Measurements from ENCODE around the gene DDIT4.
A peak's percentile ranks its signal among the peaks of the same experiment; 100 is the strongest.
"Not testable (repeated sequence)": the region's sequence is repeated elsewhere in the genome, so short reads cannot be mapped to it uniquely, and the experiment has no call there.

The DDIT4 gene

DNA sequence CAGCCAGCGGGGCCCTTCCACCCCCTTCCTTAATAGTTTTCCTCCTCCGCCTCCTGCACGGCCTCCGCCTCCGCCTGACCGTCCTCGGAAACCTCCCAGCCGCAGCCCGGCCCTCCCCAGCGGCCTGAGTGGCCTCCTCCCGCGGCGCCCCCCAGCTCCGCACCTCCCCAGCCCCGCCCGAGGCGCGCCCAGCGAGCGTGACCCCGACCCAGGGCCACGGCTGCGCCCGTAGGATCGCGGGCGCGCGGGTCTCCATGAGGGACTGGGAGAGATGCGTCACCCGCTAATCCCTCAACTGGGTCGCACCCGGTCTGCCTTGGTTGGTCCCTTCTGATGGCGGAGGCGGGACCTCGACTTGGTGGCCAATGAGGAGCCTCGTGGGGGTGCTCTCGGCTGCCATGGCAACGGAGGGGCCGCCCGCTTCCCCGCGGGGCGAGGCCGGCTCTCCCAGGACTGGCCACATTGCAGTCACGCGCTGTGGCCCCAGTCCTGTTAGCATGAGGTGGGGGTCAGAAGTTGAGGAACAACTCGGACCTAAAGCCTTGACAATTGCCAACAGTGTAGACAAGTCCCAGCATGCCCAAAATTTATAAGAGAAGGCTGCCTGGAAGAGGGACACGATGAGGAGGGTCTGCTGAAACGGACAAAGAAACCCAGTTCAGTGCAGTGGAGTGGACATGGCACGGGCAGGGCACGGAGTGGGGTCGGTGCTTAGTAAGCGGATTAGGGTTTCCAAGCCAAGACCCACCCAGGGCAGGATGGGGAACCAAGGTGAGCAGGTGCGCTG, 24.3 kb downstream of the DDIT4 start:
- no peaks in the 10 kb centered on the region for H3K9me3 ChIP-seq
- DNase-seq = peak; percentile 98
- no peaks in the 10 kb centered on the region for H3K27me3 ChIP-seq
- TF ChIP-seq, protein P1, sequence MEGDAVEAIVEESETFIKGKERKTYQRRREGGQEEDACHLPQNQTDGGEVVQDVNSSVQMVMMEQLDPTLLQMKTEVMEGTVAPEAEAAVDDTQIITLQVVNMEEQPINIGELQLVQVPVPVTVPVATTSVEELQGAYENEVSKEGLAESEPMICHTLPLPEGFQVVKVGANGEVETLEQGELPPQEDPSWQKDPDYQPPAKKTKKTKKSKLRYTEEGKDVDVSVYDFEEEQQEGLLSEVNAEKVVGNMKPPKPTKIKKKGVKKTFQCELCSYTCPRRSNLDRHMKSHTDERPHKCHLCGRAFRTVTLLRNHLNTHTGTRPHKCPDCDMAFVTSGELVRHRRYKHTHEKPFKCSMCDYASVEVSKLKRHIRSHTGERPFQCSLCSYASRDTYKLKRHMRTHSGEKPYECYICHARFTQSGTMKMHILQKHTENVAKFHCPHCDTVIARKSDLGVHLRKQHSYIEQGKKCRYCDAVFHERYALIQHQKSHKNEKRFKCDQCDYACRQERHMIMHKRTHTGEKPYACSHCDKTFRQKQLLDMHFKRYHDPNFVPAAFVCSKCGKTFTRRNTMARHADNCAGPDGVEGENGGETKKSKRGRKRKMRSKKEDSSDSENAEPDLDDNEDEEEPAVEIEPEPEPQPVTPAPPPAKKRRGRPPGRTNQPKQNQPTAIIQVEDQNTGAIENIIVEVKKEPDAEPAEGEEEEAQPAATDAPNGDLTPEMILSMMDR (IDR thresholded peaks at IDR 0.05; ENCODE audit: low read depth, low read length) = no peak
- peaks cover 6% of the 10 kb centered on the region for H3K4me1 ChIP-seq
- peak overlapping the region; percentile 48 for H3K4me3 ChIP-seq (ENCODE audit: low read depth, low read length)
- no peaks in the 10 kb centered on the region for H3K36me3 ChIP-seq

DNA sequence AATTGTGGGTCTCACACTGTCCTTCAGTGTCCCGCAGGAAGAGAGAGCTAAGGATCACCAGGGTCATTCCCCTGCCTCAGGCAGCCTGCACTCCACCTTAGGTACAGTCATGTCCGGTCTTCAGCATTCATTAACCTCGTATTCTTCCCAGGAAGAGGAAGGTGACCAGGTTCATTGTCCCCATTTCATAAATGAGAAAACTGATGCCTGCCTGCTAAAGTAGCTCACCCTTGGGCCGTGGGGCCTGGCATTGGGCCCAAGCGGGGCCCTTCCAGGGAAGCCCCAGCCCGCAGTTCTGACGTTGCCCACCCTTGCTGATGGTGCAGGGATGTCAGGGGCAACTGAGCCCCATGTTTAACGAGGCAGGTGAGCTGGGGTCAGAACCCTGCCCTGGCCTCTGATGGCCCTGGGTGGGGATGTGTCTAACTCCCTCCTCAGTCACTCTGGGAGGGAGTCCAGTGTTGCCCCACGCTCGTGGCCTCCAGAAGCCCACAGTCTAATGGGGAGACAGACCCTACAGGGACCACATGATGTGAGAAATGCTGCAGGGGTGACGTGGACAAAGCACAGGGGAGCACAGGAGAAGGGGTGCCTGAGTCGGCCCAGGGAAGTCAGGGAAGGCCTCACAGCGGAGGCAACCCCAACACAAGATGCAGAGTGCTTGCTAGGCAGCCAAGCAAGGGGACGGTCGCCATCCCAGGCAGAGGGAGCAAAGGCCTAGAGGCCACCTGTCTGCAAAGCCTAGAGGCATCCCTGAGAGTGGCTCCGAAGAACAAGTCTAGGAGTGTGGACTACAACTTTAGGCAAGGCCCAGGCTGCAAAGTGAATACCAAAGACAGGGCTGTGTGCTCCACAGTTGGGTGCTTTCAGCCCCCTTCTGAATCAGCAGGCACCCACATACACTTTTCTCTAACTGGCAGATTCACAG, 25.1 kb downstream of the DDIT4 start:
- Histone ChIP-seq H3K9me3 (no peaks in the 10 kb centered on the region), H3K27me3 (no peaks in the 10 kb centered on the region), H3K4me1 (peaks cover 6% of the 10 kb centered on the region), H3K36me3 (no peaks in the 10 kb centered on the region), H3K4me3 (ENCODE audit: low read depth, low read length) (no peak overlapping the region)
- TF ChIP-seq, protein P1 (IDR thresholded peaks at IDR 0.05; ENCODE audit: low read depth, low read length) = no peak
- no peak for DNase-seq

DNA sequence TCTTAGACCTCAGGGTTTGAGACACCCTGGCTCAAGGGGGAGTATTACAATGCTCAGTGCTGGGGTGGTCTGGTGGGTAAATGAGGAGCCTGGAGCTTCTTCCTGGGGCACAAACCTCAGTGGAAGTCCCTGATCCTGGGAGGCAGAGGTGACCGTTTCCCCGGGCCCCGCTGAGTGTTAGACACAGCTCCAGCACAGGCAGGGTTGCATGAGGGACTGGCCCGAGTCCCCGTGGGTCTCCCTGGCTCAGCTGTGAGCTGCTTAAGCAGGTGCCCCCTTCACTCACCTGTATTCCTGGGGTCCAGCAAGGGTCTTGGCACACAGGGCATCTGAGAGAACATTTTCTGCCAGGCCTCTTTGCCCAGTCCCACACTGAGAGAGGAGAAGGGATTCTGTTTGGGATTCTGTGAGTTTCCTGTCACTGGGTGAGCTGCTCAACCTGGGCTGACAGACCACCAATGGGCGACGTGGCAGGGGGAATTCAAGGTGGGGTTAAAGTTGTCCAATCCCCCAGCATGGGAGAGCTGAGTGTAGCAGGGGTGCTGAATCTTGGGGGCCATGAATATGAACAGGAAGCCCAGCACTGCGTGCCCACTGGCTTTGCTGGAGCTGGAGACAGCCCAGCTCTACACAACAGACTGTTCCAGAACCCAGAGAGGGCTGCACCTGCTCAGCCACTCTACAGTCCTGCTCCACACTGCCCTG, 29.9 kb downstream of the DDIT4 start:
- DNase-seq = no peak
- no peak overlapping the region for H3K4me3 ChIP-seq (ENCODE audit: low read depth, low read length)
- no peaks in the 10 kb centered on the region for H3K9me3 ChIP-seq
- TF ChIP-seq, protein P1 (IDR thresholded peaks at IDR 0.05; ENCODE audit: low read depth, low read length) = no peak
- no peaks in the 10 kb centered on the region for H3K36me3 ChIP-seq
- H3K27me3 ChIP-seq = no peaks in the 10 kb centered on the region
- peaks cover 7% of the 10 kb centered on the region for H3K4me1 ChIP-seq

DNA sequence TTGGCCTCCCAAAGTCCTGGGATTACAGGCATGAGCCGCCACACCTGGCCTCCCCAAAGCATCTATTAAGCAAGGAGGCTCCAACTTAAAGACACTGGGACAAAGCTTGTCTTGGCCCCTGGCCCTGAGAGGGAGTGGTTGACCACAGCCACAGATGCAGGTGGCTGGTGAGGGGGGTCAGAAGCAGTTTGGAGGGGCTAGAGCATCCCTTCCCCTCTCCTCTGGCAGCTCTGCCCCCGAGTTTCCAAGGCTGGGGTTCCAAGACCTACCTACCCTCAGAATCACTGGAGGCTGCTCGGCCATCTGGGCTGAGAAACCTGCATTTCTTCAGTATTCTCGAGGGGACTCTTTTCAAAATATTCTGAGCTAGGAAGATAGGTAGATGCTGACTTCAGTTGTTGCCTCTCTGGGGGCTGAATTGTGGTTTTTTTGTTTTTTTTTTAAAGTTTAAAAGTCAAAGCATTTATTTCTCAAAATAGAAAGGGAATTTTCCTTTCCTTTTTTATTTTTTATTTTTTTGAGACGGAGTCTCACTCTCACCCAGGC, 32.6 kb downstream of the DDIT4 start:
- peaks cover 17% of the 10 kb centered on the region for H3K4me1 ChIP-seq
- no peak for DNase-seq
- no peaks in the 10 kb centered on the region for H3K27me3 ChIP-seq
- H3K9me3 ChIP-seq = no peaks in the 10 kb centered on the region
- TF ChIP-seq, protein P1 (IDR thresholded peaks at IDR 0.05; ENCODE audit: low read depth, low read length) = no peak
- no peak overlapping the region for H3K4me3 ChIP-seq (ENCODE audit: low read depth, low read length)
- no peaks in the 10 kb centered on the region for H3K36me3 ChIP-seq

DNA sequence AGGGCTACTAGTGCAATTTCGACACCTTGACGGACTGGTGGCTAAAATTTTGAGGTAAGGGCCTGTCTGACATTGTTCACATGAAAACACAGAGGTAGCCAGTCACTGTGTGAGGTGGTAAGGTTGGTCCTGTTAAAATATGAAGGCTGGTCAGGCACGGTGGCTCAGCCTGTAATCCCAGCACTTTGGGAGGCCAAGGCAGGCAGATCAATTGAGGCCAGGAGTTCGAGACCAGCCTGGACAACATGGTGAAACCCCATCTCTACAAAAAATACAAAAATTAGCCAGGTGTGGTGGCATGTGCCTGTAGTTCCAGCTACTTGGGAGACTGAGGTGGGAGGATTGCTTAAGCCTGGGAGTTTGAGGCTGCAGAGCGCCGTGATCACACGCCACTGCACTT, 34.0 kb downstream of the DDIT4 start:
- H3K27me3 ChIP-seq; H3K9me3 ChIP-seq; DNase-seq; H3K36me3 ChIP-seq; H3K4me3 ChIP-seq (ENCODE audit: low read depth, low read length): not testable (repeated sequence)
- H3K4me1 ChIP-seq = peaks cover 17% of the 10 kb centered on the region

DNA sequence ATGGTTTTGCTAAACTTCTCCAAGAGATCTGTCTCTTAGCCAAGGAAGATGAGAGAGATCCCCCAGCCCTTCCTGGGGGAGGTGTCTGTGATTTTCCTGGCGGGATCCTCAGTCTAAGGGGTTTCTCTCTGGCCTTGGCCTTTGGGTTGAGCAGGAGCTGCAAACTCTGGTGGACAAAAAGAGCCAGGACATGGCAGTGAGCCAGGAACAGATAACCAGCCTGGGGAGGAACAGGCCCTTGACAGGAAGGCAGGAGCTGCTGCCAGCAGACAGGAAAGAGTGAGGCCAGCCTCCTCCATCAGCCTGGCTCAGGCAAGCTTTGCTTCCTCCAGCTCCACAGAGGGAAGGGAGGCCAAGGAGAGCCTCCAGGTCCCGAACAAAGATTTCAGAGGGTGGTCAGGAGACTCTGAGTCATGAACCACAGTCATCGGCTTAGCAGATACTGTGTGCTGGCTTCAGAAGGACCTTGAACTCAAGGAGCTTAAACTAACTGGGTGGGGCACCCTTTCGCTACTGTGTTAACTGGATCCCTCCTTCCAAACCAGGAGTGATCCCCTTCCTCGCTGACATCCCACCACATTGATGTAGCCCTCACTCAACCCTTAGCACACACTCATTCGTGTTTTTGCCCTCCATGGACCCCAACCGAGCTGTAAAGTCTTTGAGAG, 34.7 kb downstream of the DDIT4 start:
- Histone ChIP-seq H3K27me3 (no peaks in the 10 kb centered on the region), H3K4me3 (ENCODE audit: low read depth, low read length) (no peak overlapping the region), H3K4me1 (peaks cover 17% of the 10 kb centered on the region), H3K9me3 (no peaks in the 10 kb centered on the region), H3K36me3 (no peaks in the 10 kb centered on the region)
- TF ChIP-seq, protein P1 (IDR thresholded peaks at IDR 0.05; ENCODE audit: low read depth, low read length) = peak; percentile 14; the same call in 1 of the 2 replicates
- peak; percentile 77 for DNase-seq

All from BE2C (cell line).